Sigmoid colon (tissue), 7 donors: Measurements from ENCODE around the gene HES6. TPM values are rescaled to one million over a fixed set of nuclear protein-coding genes. Genes with fewer than 3 reads are reported as not detected.

ENCODE experiments used
- DNase-seq: peaks from one replicate; pipeline ENCODE4 v3.0.0-alpha.2; 2019
- H3K27ac ChIP-seq, 4 donors: fragments of 200-600 bp; sonication (generic); one replicate each; pipeline ENCODE4 v1.5.1; 2016 to 2019; ENCODE audit warnings: mild to moderate bottlenecking in 1 of 4
- H3K27me3 ChIP-seq, 3 donors: fragments of 200-600 bp; sonication (generic); one replicate each; pipeline ENCODE4 v1.5.1; 2019; ENCODE audit warnings: mild to moderate bottlenecking in 1 of 3
- H3K36me3 ChIP-seq, 4 donors: fragments of 200-600 bp; sonication (generic); one replicate each; pipeline ENCODE4 v1.5.1; 2016 to 2019
- H3K4me1 ChIP-seq, 4 donors: fragments of 200-600 bp; sonication (generic); one replicate each; pipeline ENCODE4 v1.5.1; 2017 to 2019
- H3K4me3 ChIP-seq, 4 donors: fragments of 200-600 bp; sonication (generic); one replicate each; pipeline ENCODE4 v1.5.1; 2017 to 2019; ENCODE audit warnings: mild to moderate bottlenecking in 2 of 4, moderate library complexity in 1 of 4
- H3K9me3 ChIP-seq, 4 donors: fragments of 200-600 bp in 3 of 4; sonication (generic) in 3 of 4; one replicate each; pipeline versions ENCODE4 v1.5.1 to v1.6.1; 2013 to 2019
- EP300 ChIP-seq, 4 donors: sonication (generic); formaldehyde crosslinking; IDR thresholded peaks; one replicate each; pipeline ENCODE4 v1.6.1; 2017; ENCODE audit warnings: antibody characterized with exemption in 4 of 4
- POLR2A ChIP-seq, 2 donors: fragments of 450-650 bp; IDR thresholded peaks; one replicate each; pipeline ENCODE4 v1.6.1; 2016; ENCODE audit warnings: antibody characterized with exemption in 2 of 2, mild to moderate bottlenecking in 2 of 2, moderate library complexity in 2 of 2
- POLR2AphosphoS5 ChIP-seq, 4 donors: sonication (generic); formaldehyde crosslinking; IDR thresholded peaks; one replicate each; pipeline ENCODE4 v1.6.1; 2017; ENCODE audit warnings: antibody characterized with exemption in 4 of 4
- WGBS, 2 donors: extraction: QIAGEN DNeasy Blood & Tissue Kit; methylation state at CpG; one replicate each; pipeline ENCODE4 v1.1.7; 2013; 5-methylcytosine and 5-hydroxymethylcytosine counted together
- intact Hi-C: fragments of 100-400 bp; cut with DNase I; formaldehyde crosslinking; loops from one replicate; pipeline ENCODE4 v1.15.1; 2023
- polyA plus RNA-seq, 3 donors: library from polyadenylated mRNA; stranded (reverse); fragments of 200-250 nt; gene quantifications; one replicate each; pipeline ENCODE4 v1.2.3, GENCODE V29; 2013
- total RNA-seq, 4 donors: library from RNA; depleted of rRNA; stranded (reverse); fragments of >200 nt; gene quantifications; one replicate each; pipeline ENCODE4 v1.1.0, GENCODE V29; 2016
- TF ChIP-seq, protein P1 (sequence below), 4 experiments: fragments of 450-650 bp in 3 of 4; fragments of 200-600 bp in 1 of 4; IDR thresholded peaks; one replicate each; pipeline ENCODE4 v1.5.1; 2016 to 2019; ENCODE audit warnings: antibody characterized with exemption in 4 of 4, mild to moderate bottlenecking in 3 of 4, moderate library complexity in 2 of 4
- donor health status: healthy with polysubstance abuse.
- donor health status: Bipolar disorder and iron deficiency.
- donor health status: healthy.

Gene HES6, protein sequence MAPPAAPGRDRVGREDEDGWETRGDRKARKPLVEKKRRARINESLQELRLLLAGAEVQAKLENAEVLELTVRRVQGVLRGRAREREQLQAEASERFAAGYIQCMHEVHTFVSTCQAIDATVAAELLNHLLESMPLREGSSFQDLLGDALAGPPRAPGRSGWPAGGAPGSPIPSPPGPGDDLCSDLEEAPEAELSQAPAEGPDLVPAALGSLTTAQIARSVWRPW
- total RNA-seq (10 to 100 TPM; 13.2 to 27.3 (median 18.1) TPM), polyA plus RNA-seq (10 to 100 TPM; 40.7 to 59.2 (median 52.3) TPM)

DNA sequence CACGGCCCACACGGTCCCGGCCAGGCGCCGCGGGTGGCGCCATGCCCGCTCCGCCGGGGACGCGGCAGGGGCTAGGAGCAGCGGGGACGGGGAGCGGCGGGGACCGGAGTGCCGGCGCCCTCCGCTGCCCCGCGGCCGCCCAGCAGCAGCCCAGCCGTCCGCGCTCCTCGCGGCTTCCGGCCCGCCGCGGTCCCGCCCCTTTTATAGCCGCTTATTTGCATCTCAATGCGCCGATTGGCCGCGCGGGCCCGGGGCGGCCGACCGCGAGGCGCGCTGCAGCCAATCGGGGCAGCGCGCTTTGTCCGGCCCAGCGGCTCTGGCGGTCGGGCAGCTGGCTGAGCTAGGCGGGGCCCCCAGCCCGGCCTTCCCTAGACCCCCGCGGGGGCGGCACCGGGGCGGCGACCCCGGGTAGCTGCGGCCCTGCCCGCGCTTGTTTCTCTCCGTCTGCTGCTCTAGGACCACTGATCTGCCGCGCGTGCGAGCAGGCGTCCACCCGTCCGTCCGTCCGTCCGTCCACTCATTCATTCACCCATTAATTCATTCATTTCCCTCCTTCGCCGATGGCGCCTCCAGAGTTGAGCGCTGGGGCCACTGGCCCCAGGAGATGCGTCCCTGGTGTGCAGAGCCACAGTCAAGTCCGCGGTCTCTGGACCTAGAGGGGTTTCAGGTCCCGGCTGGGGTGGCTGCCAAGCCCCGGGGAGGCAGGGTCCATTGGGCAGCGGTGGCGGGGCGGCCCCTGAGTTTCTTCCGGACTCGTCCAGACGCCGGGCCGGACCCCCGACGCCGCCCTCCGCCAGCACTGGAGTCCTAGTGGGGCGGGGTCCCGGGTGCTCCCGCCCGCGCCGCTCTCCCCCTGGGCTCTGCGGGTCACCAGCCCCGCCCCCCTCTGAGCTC, at the start of gene HES6:
HES6 (minus strand) TSS at position 176 of the 894 bp plus-strand sequence; CDS start at position 43, 133 bp downstream.
- Histone ChIP-seq H3K27ac (peak within 1 kb of the TSS; percentile 81 to 89 (median 84)), H3K9me3 (no peaks in the 10 kb centered on the region), H3K27me3 (no peaks in the 10 kb centered on the region), H3K36me3 (peaks cover 0 to 3% (median under 1%) of the 10 kb centered on the region in 4 donors), H3K4me3 (peak within 1 kb of the TSS; percentile 49 to 76 (median 74)), H3K4me1 (peaks cover 0 to 48% (median 43%) of the 10 kb centered on the region in 4 donors)
- WGBS, 2 donors: 0 to 1% methylated on average over 105 of the region's 105 CpGs
- peak; percentile 94 for DNase-seq
- intact Hi-C loops: loop anchor here (2.0 kb wide), 1 partner anchor 37 kb away; the partner anchor contains the start of gene ILKAP
- TF ChIP-seq EP300 (IDR thresholded peaks at IDR 0.05) (no peak), POLR2A (IDR thresholded peaks at IDR 0.05) (no peak), POLR2AphosphoS5 (IDR thresholded peaks at IDR 0.05) (peak; percentile 63 to 84 (median 84))
- TF ChIP-seq, protein P1, sequence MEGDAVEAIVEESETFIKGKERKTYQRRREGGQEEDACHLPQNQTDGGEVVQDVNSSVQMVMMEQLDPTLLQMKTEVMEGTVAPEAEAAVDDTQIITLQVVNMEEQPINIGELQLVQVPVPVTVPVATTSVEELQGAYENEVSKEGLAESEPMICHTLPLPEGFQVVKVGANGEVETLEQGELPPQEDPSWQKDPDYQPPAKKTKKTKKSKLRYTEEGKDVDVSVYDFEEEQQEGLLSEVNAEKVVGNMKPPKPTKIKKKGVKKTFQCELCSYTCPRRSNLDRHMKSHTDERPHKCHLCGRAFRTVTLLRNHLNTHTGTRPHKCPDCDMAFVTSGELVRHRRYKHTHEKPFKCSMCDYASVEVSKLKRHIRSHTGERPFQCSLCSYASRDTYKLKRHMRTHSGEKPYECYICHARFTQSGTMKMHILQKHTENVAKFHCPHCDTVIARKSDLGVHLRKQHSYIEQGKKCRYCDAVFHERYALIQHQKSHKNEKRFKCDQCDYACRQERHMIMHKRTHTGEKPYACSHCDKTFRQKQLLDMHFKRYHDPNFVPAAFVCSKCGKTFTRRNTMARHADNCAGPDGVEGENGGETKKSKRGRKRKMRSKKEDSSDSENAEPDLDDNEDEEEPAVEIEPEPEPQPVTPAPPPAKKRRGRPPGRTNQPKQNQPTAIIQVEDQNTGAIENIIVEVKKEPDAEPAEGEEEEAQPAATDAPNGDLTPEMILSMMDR (IDR thresholded peaks at IDR 0.05): no peak

DNA sequence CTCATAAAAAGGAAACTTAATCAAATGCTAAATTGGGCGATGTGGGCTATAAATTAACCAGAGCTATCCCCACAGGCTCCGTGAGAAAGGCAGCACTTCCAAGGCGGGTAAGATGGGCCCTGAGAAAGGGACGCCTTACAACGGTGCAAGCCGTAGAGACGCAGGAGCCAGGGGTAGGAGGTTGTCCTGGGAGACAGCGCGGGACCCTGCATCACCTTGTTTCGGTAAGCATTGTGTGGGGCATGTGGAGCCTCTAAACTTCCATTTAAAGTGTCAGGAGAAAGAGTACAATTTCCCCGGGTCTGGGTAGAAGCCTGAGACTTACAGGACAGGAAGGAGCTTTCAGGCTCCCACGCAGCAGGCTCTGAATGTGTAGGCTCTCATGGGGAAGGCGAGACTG, 49.7 kb upstream of the HES6 start:
- peak overlapping the region in 3 of 4 donors; percentile 77 to 86 (median 84) for H3K4me3 ChIP-seq
- WGBS, 2 donors: 11 to 34% methylated on average over 13 of the region's 13 CpGs
- H3K9me3 ChIP-seq: no peaks in the 10 kb centered on the region
- peaks cover 0 to 46% (median 44%) of the 10 kb centered on the region in 4 donors for H3K4me1 ChIP-seq
- intact Hi-C loops: loop anchor here (2.0 to 5.0 kb wide), 3 partner anchors 31 to 308 kb away; partner anchors contain the start of genes ASB1 and TRAF3IP1
- DNase-seq: peak; percentile 65
- no peak for TF ChIP-seq EP300 (IDR thresholded peaks at IDR 0.05)
- no peak for TF ChIP-seq POLR2AphosphoS5 (IDR thresholded peaks at IDR 0.05)
- TF ChIP-seq, protein P1 (IDR thresholded peaks at IDR 0.05): no peak
- no peak for TF ChIP-seq POLR2A (IDR thresholded peaks at IDR 0.05)
- H3K27ac ChIP-seq: peak overlapping the region; percentile 93 to 97 (median 94)
- H3K36me3 ChIP-seq: no peaks in the 10 kb centered on the region
- H3K27me3 ChIP-seq: no peaks in the 10 kb centered on the region

DNA sequence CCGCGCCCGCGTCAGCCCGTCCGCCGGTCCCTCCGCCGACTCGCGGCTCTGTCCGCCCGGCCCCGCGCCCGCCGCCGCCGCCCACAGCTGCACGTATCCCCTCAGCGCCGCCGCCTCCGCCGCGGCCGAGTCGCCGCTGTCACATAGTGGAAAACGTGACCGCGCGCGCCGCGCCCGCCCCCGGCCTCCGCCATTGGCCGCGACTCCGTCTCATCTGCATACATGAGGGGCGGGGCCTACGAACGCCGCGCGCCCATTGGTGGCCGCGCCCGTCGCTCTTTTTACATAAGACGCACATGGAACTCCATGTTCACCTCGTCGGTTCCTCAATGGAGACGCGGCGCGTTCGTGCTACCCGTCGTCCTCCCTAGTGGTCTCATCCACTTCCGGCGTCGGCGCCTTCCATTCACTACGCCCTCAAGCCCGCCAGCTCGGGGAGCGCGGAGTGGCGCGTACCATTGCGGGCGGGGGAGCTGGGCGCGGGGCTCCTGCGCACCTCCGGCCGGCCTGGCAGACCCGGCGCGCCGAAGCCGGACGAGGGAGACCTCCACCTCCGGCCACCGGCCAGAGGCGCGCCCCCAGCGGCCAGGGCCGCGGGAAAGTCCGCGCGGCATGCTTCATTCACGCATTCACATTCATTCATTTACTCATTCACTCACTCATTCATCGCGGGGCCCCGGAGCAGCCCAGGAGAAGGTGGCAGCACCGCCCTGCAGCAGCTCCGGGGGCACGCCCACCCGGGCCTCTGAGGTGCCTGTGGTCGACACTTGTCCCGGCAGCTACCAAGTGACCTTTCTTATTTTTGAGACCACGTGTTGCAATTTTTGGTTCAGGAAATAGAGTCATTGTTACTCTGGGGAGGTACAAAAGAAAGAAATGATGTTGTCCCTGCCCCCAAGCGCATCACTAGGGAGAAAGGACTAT, 49.1 kb upstream of the HES6 start:
- H3K36me3 ChIP-seq: no peaks in the 10 kb centered on the region
- H3K27ac ChIP-seq: peak overlapping the region; percentile 93 to 97 (median 94)
- H3K27me3 ChIP-seq: no peaks in the 10 kb centered on the region
- DNase-seq: peak; percentile 99
- 0 to 1% methylated on average over 108 of the region's 108 CpGs for WGBS, 2 donors
- peak overlapping the region; percentile 77 to 86 (median 84) for H3K4me3 ChIP-seq
- H3K9me3 ChIP-seq: no peaks in the 10 kb centered on the region
- H3K4me1 ChIP-seq: peaks cover 0 to 50% (median 47%) of the 10 kb centered on the region in 4 donors
- peak; percentile 82 to 94 (median 90) for TF ChIP-seq POLR2AphosphoS5 (IDR thresholded peaks at IDR 0.05)
- peak; percentile 26 to 50 for TF ChIP-seq POLR2A (IDR thresholded peaks at IDR 0.05)
- peak in 1 of 4 donors; percentile 55 for TF ChIP-seq EP300 (IDR thresholded peaks at IDR 0.05)
- TF ChIP-seq, protein P1 (IDR thresholded peaks at IDR 0.05): peak in 1 of 4 experiments; percentile 26
- intact Hi-C loops: loop anchor here (2.0 to 5.0 kb wide), 3 partner anchors 32 to 308 kb away; partner anchors contain the start of genes ASB1 and TRAF3IP1
